Mononuclear cell (primary cell): Measurements from ENCODE around the gene FHOD1. TPM values are rescaled to one million over a fixed set of nuclear protein-coding genes. Genes with fewer than 3 reads are reported as not detected.

Experiments used
- H3K27me3 ChIP-seq: 2 replicates; pipeline ENCODE4 v1.6.0; 2011; ENCODE audit warnings: low read length, control low read depth; ENCODE audit not compliant: insufficient read depth
- H3K4me1 ChIP-seq: 2 replicates; pipeline ENCODE4 v1.5.1; 2011; ENCODE audit warnings: mild to moderate bottlenecking, low read length, control low read depth; ENCODE audit not compliant: insufficient read depth
- H3K4me3 ChIP-seq: 2 replicates; pipeline ENCODE4 v1.5.1; 2011; ENCODE audit warnings: mild to moderate bottlenecking, low read length, moderate library complexity
- H3K9me3 ChIP-seq: 2 replicates; pipeline ENCODE4 v1.5.1; 2011; ENCODE audit warnings: low read depth, mild to moderate bottlenecking, control low read depth, low read length
- total RNA-seq: library from RNA; depleted of rRNA; stranded (reverse); fragments of >200 nt; gene quantifications from one replicate; pipeline ENCODE4 v1.2.3, GENCODE V29; 2012

The FHOD1 gene
- total RNA-seq, 1 donor: 16.5 TPM

DNA sequence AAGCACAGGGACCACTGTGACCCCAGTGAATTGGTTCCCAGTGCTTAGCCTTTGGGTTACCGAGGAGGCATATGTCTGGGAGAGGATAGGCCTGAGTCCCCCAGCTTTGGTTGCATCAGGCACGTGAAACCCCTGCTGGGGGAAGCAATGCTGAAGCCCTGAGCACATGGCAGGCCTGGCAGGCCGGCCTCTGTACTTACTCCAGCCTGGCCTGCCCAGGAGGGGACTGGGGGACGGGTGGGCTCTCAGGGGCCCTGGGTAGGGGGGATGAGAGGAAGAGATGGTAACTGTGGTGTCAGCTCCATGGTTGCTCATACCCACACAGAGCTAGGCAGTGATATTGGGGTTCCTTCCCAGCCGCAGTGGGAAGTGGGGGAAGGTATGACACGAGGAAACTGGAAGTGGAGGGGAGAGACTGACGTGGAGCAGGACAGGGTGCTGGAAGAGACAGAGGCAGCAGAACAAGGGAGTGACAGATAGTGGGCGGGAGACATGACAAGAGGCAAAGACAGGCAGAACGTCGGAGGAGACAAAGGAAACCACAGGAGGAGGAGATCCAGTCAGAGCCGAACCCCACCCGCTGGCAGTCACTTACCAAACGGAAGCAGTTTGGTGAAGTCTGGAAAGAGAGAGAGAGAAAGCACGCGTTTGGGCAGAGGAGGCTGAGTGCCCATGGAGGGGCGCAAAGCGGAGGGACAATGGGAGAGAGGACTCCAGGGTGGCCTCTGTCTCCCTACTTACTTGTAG, 11.3 kb downstream of the FHOD1 start:
- no peak overlapping the region for H3K4me3 ChIP-seq
- no peaks in the 10 kb centered on the region for H3K9me3 ChIP-seq

DNA sequence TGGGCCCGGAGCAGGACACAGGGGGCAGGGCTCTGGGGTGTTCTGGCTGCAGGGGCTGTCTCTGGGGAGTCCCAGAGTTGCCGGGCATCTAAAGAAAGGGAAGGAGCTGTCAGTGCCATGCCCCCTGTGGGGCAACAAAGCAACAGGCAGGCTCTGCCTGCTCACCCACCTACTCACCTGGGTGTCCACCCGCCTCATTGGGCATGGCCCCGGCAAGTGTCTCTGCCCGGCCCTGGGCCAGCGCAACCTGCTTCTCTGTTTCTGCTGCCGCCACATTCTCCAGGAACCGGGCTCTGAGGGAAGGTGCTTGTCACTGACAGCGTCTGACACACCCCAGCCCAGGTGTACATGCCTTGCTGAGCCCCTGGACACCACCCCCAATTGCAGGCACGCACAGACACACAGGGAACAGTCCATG, 13.1 kb downstream of the FHOD1 start:
- Histone ChIP-seq H3K4me1 (no peaks in the 10 kb centered on the region), H3K4me3 (no peak overlapping the region), H3K9me3 (no peaks in the 10 kb centered on the region)

More for the DNA sequence above, 11.3 kb downstream of the FHOD1 start:
- Histone ChIP-seq H3K27me3 (no peaks in the 10 kb centered on the region), H3K4me1 (no peaks in the 10 kb centered on the region)

DNA sequence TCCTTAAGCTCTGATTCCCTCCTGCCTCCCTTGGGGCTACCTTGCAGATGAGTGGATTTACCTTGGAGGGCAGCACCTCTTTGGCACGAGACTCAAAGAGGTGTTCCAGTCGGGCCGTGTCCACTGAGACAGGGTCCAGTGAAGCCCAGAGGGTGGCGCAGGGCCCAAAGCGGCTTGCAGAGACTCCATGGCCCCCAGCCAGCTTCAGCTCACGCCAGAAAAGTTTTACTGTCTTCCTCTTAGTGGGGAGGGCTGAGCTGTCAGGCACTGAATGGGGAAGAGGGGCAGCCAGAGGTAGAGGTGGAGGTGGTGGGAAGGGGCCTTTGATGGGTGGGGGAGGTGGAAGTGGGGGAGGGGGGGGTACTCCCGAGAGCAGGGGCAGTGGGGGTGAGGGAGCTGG, 13.7 kb downstream of the FHOD1 start:
- Histone ChIP-seq H3K9me3 (no peaks in the 10 kb centered on the region), H3K27me3 (no peaks in the 10 kb centered on the region), H3K4me1 (no peaks in the 10 kb centered on the region), H3K4me3 (no peak overlapping the region)

More for the DNA sequence above, 13.1 kb downstream of the FHOD1 start:
- H3K27me3 ChIP-seq: no peaks in the 10 kb centered on the region

DNA sequence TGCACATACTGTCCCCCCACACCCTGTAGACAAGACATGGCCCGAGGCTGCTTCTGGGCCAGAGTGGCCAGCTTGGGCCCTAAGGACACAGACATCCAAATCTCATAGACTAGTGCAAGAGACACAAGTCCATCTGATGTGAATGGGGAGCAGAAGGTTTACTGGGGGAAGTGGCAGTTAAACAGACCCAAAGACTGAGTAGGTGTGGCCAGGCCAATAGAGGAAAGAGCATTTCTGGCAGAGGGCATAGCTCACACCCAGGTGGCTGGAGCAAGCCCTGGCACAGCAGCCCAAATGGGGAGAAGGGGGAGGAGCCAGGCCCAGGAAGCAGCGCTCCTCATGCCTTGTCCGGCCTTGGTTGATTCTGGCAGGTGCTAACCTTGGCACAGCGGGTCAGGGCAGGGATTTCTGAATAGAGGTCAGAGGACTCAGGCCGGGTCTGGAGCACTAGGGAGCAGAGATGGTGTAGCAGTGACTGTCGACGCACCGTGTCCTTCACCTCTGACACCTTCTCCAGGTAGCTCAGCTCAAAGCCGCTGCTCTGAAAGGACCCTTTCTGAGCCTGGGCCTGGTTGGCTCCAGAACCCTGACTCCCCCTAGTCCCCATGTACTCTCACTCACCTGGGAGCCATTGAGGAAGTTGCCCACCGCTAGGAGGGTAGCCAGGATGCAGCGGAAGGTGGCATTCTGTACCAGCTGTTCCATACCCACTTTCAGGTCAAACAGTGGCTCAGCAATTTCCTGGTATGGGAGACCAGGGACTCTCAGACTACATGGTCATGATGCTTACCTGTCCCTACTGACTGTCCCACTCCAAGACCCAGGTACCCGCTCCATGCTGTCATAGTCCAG, 16.2 kb downstream of the FHOD1 start:
- Histone ChIP-seq H3K4me1 (peaks cover 17% of the 10 kb centered on the region), H3K4me3 (no peak overlapping the region), H3K9me3 (no peaks in the 10 kb centered on the region), H3K27me3 (no peaks in the 10 kb centered on the region)

DNA sequence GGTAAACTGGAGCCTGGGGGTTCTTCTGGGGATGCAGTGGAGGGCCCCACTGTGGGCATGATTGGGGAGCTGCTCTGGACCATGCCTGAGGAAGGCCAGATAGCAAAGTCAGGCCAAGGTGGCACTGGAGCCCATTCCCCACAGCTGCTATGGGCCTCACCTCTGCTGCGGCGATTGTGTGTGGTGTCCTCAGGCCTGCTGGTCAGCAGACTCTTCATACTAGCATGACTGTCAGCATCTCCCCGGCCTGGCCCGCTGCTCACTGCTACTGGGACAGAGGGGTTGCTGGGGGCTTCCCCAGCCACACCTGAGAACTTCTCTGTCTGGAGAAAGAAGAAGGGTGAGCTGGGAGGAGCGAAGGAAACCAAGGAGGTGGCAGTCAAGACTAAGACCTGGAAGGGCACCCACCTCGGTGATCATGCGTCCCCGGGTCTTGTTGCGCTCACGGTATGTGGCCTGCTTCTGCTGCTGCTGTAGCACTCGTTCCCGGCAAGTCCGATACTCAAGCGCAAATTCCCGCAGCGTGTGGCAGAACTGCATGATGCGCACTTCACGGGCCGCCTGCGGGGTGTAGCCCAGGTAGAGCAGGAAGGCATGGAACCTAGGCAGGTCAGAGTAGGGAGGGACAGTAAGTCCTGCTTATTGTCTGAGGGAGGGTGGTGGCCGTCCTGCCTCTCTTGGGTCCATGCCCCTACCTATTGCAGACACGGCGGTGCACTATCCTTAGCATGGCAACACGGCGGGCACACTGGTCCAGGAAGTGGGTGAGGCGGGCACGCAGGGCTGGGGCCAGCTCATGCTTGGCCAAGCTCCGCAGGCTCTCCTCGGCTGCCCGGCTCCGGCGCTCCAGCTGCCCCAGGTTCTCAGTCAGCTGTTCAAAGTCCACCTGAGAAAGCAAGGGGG, 17.1 kb downstream of the FHOD1 start:
- Histone ChIP-seq H3K9me3 (no peaks in the 10 kb centered on the region), H3K27me3 (no peaks in the 10 kb centered on the region), H3K4me1 (peaks cover 21% of the 10 kb centered on the region), H3K4me3 (no peak overlapping the region)

DNA sequence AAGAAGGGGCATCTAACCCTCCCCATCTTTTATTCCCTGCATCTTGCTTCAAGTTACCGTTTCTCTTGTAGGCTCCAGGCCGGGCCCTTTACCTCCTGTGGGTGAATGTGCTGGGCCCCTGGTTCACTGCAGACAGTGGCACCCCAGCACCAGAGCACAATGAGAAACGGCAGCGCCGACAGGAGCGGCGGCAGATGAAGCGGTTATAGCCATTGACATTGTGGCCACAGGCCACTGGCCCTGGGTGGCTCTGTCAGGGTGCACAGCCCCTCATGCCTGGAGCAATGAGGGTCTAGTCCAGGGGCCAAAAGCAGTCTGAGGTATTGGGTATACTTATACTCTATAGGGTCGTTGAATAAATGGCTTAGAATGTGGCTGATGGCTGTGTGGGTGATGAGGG, 18.4 kb downstream of the FHOD1 start:
- no peaks in the 10 kb centered on the region for H3K9me3 ChIP-seq
- H3K4me1 ChIP-seq: peaks cover 22% of the 10 kb centered on the region
- H3K4me3 ChIP-seq: no peak overlapping the region
- H3K27me3 ChIP-seq: no peaks in the 10 kb centered on the region

DNA sequence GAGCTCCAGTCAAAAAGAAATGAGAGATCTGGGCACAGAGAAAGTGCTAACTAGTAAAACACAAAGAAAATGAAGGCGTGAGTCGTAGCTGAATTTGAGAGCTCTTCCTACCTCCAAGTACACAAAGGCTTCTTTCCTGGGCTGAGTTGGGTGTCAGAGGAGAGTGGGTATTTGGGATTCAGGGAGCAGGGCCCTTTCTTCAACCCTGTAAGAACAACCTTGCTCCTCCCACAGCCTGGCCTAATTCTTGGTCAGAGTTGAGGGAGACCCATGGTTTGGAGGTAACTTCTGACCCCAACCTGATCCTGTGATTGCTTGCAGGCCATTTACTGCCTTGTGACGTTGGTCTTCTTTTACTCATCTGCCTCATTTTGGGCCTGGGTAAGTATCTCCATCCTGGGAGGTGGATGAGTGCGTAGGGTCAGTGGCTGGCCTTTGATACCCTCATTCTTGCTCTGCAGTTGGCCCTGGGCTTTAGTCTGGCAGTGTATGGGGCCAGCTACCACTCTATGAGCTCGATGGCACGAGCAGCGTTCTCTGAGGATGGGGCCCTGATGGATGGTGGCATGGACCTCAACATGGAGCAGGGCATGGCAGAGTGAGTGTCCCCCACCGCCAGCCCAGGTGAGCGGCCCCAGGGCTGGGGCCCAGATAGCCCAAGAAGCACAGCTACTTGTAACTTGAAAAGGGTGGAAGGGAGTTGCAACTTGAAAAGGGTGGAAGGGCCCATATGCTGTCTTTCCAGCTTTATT, 19.1 kb downstream of the FHOD1 start:
- no peaks in the 10 kb centered on the region for H3K27me3 ChIP-seq
- H3K4me1 ChIP-seq: peaks cover 27% of the 10 kb centered on the region
- no peak overlapping the region for H3K4me3 ChIP-seq
- H3K9me3 ChIP-seq: no peaks in the 10 kb centered on the region

DNA sequence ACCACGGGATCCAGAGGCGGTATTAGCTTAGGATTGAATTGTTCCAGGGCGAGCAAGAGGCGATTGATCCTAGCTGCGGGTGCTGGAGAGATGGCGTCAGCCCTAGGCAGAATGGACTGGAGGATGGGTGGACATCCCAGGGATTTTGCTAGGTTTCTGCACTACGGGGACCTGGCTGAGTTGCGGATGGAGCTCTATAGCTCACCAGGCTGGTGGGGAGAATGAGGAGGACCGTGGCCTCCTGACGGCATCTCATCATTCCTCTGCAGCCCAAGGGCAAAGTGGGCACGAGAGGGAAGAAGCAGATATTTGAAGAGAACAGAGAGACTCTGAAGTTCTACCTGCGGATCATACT, 19.7 kb downstream of the FHOD1 start:
- no peaks in the 10 kb centered on the region for H3K27me3 ChIP-seq
- peak overlapping the region; percentile 68 for H3K4me3 ChIP-seq
- peaks cover 27% of the 10 kb centered on the region for H3K4me1 ChIP-seq
- no peaks in the 10 kb centered on the region for H3K9me3 ChIP-seq

DNA sequence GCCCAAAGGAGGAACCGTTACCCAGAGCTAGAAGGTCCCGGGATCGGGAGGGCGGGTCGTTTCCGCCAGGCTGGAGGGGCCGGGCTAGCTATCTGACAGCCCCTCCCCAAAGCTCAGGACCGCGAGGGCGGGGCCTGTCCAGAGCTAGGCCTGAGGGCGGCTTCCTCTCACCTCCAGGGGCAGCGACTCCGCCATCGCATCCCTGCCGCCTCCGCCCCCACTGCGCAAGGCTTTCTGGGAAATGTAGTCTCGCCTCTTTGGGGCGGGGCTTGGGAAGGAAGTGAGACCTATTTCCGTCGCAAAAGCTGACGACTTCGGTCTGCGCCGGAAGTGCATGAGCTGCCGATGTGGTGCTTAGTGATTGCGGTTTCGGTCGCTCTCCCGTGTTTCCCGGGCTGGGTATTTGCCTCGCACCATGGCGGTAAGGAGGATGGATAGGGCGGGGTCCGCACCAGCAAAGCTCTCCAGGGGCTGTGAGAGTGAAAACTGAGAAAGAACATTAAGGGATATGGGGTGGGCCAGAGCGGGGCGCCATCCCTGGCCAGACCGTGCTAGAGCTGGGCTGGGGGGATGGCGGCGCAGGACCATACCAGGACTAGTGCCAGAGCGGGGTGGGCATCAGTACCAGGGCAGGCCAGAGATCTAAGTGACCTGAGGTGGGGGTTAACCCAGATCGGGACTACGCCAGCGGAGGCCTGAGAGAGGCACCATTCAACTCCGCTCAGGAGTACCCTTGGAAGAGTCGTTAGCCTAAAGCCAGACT, 20.3 kb downstream of the FHOD1 start, which contains the start of gene TMEM208:
Gene TMEM208 (plus strand): TSS at position 327 of the 763 bp plus-strand sequence. CDS start 89 bp downstream, at position 416.
- peaks cover 27% of the 10 kb centered on the region for H3K4me1 ChIP-seq
- no peaks in the 10 kb centered on the region for H3K27me3 ChIP-seq
- H3K4me3 ChIP-seq: peak within 1 kb of the TSS; percentile 68
- H3K9me3 ChIP-seq: no peaks in the 10 kb centered on the region

DNA sequence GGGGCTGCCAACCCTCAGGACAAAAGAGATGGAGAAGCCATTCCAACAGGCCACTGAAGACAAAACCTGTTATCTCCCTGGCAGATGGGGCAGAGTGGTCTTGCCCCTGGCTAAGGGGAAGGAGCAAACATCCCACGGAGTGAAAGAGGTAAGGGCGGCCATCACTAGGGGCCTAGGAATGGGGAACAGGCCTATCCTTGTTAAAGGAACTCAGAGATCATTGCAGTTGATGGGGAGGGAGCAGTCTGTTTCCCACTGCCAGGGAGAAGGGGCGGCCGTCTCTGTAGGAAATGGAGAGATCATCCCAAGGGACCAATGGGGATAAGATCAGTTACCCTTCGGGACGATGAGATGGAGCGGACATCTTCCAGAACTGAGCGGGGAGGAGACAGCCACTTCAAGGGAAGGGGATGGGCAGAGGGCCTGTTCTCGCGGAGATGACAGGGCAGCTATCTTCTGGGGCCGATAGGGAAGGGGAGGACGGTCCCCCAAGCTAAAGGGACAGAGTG, 20.9 kb downstream of the FHOD1 start:
- Histone ChIP-seq H3K27me3 (no peaks in the 10 kb centered on the region), H3K4me1 (peaks cover 27% of the 10 kb centered on the region), H3K9me3 (no peaks in the 10 kb centered on the region), H3K4me3 (peak overlapping the region; percentile 68)

DNA sequence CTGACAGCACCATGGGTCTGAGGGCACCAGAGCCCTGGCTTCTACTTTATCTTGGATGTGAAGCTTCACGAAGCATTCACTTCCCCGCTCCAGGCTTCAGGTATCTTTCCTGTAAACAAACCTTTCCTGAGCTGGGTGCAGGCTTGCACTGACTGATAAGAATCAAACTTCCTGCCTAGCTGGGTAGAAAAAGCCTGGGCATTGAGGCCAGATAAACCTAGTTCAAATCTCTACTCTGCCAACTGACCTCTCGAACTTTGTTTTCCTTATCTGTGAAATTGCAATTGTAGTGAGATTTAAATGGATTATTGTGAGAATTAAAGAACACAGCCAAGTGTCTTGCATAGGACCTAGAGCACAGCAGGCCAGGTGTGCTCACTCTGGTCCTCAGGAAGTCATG, 23.3 kb downstream of the FHOD1 start:
- Histone ChIP-seq H3K9me3 (no peaks in the 10 kb centered on the region), H3K4me1 (peaks cover 27% of the 10 kb centered on the region), H3K4me3 (no peak overlapping the region)

DNA sequence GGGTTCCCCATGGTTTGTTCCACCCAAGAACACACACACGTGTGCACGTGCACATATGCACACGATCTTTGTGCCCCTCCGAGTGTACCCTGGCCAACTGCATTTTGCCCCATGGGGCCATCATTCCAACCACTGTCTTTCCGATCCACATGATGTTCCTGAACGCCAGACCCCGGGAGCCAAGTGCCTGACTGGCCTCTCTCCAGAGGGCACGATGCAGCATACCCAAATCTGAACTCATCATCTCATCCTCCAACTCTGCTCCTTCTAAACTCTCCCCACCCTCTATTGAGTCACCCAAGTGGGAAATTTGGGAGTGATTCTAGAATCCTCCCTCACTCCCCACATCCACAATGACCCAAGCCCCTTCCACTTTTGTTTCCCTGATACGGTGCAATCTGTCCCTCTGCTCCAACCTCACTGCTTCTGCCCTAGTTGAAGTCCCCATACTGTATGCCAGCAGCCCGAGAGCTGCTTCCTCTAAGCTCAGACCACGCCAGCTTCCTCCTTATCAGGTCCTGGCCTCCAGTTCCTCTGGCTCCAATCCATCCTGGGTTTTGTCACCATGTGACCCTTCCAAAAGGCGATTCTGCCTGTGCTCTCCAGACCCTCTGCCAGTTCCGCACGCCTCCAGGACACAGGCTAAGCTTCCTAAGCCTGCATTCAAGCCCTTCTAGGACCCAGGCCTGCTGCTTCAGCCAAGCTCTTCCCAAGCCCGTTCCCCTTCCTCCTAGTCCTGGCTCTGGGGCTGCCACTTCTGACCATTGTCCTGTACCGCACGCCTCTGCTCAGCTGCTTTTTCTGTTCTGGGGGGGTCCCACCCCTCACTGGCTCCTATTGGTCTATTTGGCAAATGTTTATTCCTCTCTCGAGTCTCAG, 30.4 kb downstream of the FHOD1 start:
- Histone ChIP-seq H3K4me3 (no peak overlapping the region), H3K27me3 (no peaks in the 10 kb centered on the region), H3K9me3 (no peaks in the 10 kb centered on the region), H3K4me1 (peaks cover 18% of the 10 kb centered on the region)

More for the DNA sequence above, 23.3 kb downstream of the FHOD1 start:
- no peaks in the 10 kb centered on the region for H3K27me3 ChIP-seq

DNA sequence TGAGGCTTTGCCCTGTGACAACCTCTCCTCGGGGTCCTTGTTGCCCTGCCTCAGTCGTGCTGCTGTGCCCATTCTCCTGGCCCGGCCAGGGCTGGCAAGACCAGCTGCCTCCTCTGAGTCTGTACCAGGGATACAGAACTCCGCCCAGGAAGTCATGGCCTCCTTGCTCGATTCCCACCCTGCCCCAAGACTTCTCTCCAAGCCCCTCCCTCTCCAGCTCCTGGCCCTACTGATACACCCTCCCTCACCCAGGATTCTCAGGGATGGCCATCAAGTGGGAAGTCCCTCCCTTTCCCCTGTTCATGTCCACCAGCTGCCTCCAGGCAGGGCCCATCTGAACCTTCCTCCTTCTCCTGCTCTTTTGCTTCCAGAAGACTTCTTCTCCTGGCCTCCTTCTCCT, 31.6 kb downstream of the FHOD1 start:
- Histone ChIP-seq H3K9me3 (no peaks in the 10 kb centered on the region), H3K4me1 (peaks cover 18% of the 10 kb centered on the region), H3K27me3 (no peaks in the 10 kb centered on the region), H3K4me3 (no peak overlapping the region)
